Chondrocyte (in vitro differentiated cells): ENCODE data around the gene ATG5. TPM values are rescaled to one million over a fixed set of nuclear protein-coding genes. Genes with fewer than 3 reads are reported as not detected.

ENCODE experiments used
- DNase-seq: peaks from one replicate; pipeline ENCODE4 v3.0.0; 2021; ENCODE audit warnings: mixed read lengths, low spot score
- H3K27ac Mint-ChIP-seq: one replicate; pipeline ENCODE4 v1.8.0; 2021; ENCODE audit warnings: mild to moderate bottlenecking, moderate library complexity, mixed read lengths; ENCODE audit not compliant: unreplicated experiment
- H3K27me3 Mint-ChIP-seq: 2 replicates; pipeline ENCODE4 v1.8.0; 2021; ENCODE audit warnings: low read depth, mixed read lengths
- H3K36me3 Mint-ChIP-seq: 2 replicates; pipeline ENCODE4 v1.8.0; 2021; ENCODE audit warnings: low read depth, mixed read lengths
- H3K4me1 Mint-ChIP-seq: 2 replicates; pipeline ENCODE4 v1.8.0; 2021; ENCODE audit warnings: low read depth, mild to moderate bottlenecking, mixed read lengths
- H3K4me3 Mint-ChIP-seq: one replicate; pipeline ENCODE4 v1.8.0; 2021; ENCODE audit warnings: mild to moderate bottlenecking, moderate library complexity, mixed read lengths; ENCODE audit not compliant: unreplicated experiment
- H3K9me3 Mint-ChIP-seq: 2 replicates; pipeline ENCODE4 v1.8.0; 2021; ENCODE audit warnings: low read depth, mixed read lengths
- total RNA-seq: library from RNA; stranded (reverse); gene quantifications from 3 replicates; pipeline ENCODE4 v1.2.1, GENCODE V29; 2021
- TF ChIP-seq, protein P1 (sequence below): fragments of 200-600 bp; sonication (generic); IDR thresholded peaks from 2 replicates; pipeline ENCODE4 v1.5.0; 2021; ENCODE audit warnings: antibody characterized with exemption, mild to moderate bottlenecking, moderate library complexity

Gene ATG5
- total RNA-seq, 1 donor from 2014 or later = 23.7 TPM

DNA sequence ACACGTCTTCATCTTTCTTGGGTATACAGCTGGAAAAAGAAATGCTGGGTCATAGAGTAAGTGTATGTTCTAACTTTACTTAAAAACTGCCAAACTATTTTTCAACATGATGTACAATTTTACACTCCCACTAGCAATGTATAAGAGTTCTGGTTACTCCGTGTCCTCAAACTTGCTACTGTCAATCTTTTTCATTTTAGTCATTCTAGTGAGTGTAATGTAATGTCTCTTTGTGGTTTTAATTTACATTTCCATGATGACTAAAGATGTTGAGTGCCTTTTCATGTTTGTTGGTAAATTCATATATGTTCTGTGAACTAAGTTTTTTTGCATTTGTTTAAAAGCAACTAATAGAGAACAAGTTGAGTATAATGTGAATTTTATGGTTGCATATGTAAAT, 43.9 kb downstream of the ATG5 start:
- Mint-ChIP-seq H3K27me3 (no peaks in the 10 kb centered on the region), H3K4me1 (peaks cover 18% of the 10 kb centered on the region), H3K27ac (peak overlapping the region; percentile 38), H3K36me3 (peaks cover 10% of the 10 kb centered on the region), H3K9me3 (peaks cover 3% of the 10 kb centered on the region), H3K4me3 (no peak overlapping the region)
- DNase-seq = no peak
- TF ChIP-seq, protein P1, sequence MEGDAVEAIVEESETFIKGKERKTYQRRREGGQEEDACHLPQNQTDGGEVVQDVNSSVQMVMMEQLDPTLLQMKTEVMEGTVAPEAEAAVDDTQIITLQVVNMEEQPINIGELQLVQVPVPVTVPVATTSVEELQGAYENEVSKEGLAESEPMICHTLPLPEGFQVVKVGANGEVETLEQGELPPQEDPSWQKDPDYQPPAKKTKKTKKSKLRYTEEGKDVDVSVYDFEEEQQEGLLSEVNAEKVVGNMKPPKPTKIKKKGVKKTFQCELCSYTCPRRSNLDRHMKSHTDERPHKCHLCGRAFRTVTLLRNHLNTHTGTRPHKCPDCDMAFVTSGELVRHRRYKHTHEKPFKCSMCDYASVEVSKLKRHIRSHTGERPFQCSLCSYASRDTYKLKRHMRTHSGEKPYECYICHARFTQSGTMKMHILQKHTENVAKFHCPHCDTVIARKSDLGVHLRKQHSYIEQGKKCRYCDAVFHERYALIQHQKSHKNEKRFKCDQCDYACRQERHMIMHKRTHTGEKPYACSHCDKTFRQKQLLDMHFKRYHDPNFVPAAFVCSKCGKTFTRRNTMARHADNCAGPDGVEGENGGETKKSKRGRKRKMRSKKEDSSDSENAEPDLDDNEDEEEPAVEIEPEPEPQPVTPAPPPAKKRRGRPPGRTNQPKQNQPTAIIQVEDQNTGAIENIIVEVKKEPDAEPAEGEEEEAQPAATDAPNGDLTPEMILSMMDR = no peak

DNA sequence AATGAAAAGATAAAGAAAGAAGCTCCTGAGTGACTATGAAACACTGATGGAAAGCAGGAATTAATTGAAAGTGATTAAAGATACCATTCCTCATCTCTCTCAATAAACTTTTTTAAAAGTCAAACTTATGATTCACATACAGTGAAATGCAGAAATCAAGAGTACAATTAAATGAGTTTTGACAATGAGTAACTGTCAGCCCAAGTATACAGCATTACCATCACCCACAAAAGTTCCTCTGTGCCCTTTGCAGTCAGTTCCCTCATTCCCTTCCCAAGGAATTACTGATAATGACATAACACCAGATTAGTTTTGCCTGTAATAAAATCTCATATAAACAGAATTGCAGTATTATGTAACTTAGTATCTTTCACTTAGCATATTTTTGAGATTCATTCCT, 44.5 kb downstream of the ATG5 start:
- H3K4me3 Mint-ChIP-seq = no peak overlapping the region
- H3K36me3 Mint-ChIP-seq = peaks cover 10% of the 10 kb centered on the region
- TF ChIP-seq, protein P1 = no peak
- no peak for DNase-seq
- H3K27me3 Mint-ChIP-seq = no peaks in the 10 kb centered on the region
- H3K9me3 Mint-ChIP-seq = peaks cover 3% of the 10 kb centered on the region
- peaks cover 17% of the 10 kb centered on the region for H3K4me1 Mint-ChIP-seq
- H3K27ac Mint-ChIP-seq = no peak overlapping the region

DNA sequence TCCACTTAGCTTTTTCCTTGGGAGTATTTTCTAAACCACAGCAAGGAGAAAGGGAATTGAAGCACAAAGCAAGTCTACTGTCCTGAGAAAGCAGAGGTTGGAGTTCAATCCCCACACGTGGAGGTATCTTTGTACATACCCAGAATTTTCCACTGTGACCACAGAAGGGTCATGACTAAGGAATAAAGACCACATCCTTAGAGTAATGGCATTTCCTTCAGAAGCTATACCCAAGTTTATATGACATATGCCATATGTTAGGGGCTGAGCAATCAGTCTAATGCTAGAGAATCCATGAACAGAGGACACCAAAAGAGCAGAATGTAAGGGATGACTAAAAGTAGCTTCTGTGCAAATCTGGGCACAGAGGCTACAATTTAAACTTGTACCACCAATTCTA, 46.4 kb downstream of the ATG5 start:
- H3K36me3 Mint-ChIP-seq = peaks cover 7% of the 10 kb centered on the region
- H3K27me3 Mint-ChIP-seq = no peaks in the 10 kb centered on the region
- H3K4me1 Mint-ChIP-seq = peaks cover 25% of the 10 kb centered on the region
- no peaks in the 10 kb centered on the region for H3K9me3 Mint-ChIP-seq
- H3K4me3 Mint-ChIP-seq = no peak overlapping the region
- no peak for DNase-seq
- TF ChIP-seq, protein P1 = no peak
- H3K27ac Mint-ChIP-seq = peak overlapping the region; percentile 20

GRCh38 chr6:106275692-106276091, 49.9 kb downstream of the ATG5 start:
- no peaks in the 10 kb centered on the region for H3K9me3 Mint-ChIP-seq
- no peaks in the 10 kb centered on the region for H3K27me3 Mint-ChIP-seq
- peaks cover 7% of the 10 kb centered on the region for H3K36me3 Mint-ChIP-seq
- TF ChIP-seq, protein P1 = no peak
- H3K4me1 Mint-ChIP-seq = peaks cover 22% of the 10 kb centered on the region
- DNase-seq = no peak
- no peak overlapping the region for H3K27ac Mint-ChIP-seq
- no peak overlapping the region for H3K4me3 Mint-ChIP-seq

DNA sequence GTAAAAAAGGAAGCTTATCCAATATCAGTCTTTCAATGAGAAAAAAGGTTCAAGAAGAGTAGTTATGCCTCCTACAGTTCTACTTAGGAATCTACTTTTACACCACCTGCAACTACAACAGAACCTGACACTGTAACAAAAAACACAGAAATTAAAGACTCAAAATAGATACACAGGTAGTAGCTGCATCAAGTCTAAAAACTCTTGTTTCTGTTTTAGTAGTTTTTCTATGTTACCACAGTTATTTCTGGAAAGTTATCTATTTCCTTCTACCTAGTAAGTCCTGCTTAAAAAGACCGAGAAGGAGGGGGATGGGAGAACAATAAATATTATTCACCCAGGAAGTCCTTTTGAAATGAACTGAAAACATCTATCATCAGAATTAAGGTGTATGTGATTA, 52.5 kb downstream of the ATG5 start:
- no peak overlapping the region for H3K27ac Mint-ChIP-seq
- TF ChIP-seq, protein P1 = peak; percentile 18
- peaks cover 15% of the 10 kb centered on the region for H3K4me1 Mint-ChIP-seq
- H3K27me3 Mint-ChIP-seq = no peaks in the 10 kb centered on the region
- no peak overlapping the region for H3K4me3 Mint-ChIP-seq
- peaks cover 3% of the 10 kb centered on the region for H3K9me3 Mint-ChIP-seq
- no peak for DNase-seq
- no peaks in the 10 kb centered on the region for H3K36me3 Mint-ChIP-seq
